NCI-H128 (cell line): Measurements from ENCODE around the gene ECM2.

Experiments used
- DNase-seq: peaks from one replicate; lab custom pipeline; 2025; ENCODE audit not compliant: unreplicated experiment; lab: John Stamatoyannopoulos, UW

The ECM2 gene

GRCh38 chr9:92468206-92468605, 67.6 kb downstream of the ECM2 start:
- DNase-seq = no peak

GRCh38 chr9:92467511-92467910, 68.3 kb downstream of the ECM2 start:
- DNase-seq = no peak

- DNase-seq = no peak
These were observed 68.7 kb downstream of the ECM2 start for GRCh38 chr9:92467041-92467440.

DNA sequence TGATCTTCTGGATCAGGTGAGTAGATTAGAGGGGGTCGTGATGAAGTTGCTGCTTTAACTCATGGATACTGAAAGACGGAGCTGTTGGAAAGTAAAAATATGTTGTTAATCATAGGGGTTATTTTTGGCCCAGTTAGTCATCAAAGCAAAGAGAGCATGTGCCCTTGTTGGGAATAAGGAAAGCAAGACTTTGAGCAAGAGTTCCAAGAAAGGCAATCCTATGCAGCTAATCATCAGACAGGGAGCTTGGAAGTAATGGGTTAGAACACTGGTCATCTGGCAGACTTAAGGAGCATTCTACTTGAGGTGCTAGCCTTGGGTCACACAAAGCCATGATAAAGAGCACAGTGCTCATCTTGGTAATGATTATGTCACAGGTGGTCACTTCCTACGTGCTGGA, 71.8 kb downstream of the ECM2 start:
- no peak for DNase-seq

- DNase-seq = no peak
These were observed 72.4 kb downstream of the ECM2 start for GRCh38 chr9:92463387-92463786.

- no peak for DNase-seq
These were observed 78.2 kb downstream of the ECM2 start for GRCh38 chr9:92457576-92457975.

DNA sequence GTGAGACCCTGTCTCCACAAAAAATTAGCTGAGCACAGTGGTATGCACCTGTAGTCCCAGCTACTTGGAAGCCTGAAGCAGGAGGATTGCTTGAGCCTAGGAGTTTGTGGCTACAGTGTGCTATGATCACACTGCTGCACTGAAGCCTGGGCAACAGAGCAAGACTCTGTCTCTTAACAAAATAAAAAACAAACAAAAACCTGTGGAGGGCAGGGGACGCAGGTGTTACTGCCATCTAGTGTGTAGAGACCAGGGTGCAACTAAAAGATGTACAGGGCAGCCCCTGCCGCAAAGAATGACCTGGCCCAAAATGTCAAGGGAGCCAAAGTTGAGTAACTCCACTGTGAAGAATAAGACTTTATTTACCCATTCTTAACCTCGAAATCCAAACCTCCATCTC, 80.6 kb downstream of the ECM2 start:
- no peak for DNase-seq

- DNase-seq = no peak
These were observed 89.3 kb downstream of the ECM2 start for GRCh38 chr9:92446536-92446935.
